Breast epithelium (tissue), 4 donors: ENCODE data around the gene PSME3. TPM values are rescaled to one million over a fixed set of nuclear protein-coding genes. Genes with fewer than 3 reads are reported as not detected.

Experiments
- DNase-seq, 2 donors: peaks; one replicate each; pipeline ENCODE4 v3.0.0-alpha.2; 2019; ENCODE audit warnings: low spot score in 2 of 2
- H3K27ac ChIP-seq, 2 donors: fragments of 200-600 bp; sonication (generic) in 1 of 2; one replicate each; pipeline ENCODE4 v1.5.1; 2016 to 2019; ENCODE audit warnings: mild to moderate bottlenecking in 1 of 2
- H3K27me3 ChIP-seq, 2 donors: fragments of 200-600 bp; sonication (generic) in 1 of 2; one replicate each; pipeline versions ENCODE4 v1.5.1 to v1.6.0; 2017 to 2019; ENCODE audit warnings: control low read depth in 1 of 2, mild to moderate bottlenecking in 1 of 2
- H3K36me3 ChIP-seq: fragments of 200-600 bp; one replicate; pipeline ENCODE4 v1.5.1; 2019
- H3K4me1 ChIP-seq, 2 donors: fragments of 200-600 bp; sonication (generic); one replicate each; pipeline ENCODE4 v1.5.1; 2016 to 2019; ENCODE audit warnings: control low read depth in 1 of 2
- H3K4me3 ChIP-seq, 3 donors: fragments of 200-600 bp; sonication (generic); 1 replicate in 2 of 3; 2 replicates in 1 of 3; pipeline ENCODE4 v1.5.1; 2016 to 2019; ENCODE audit warnings: mild to moderate bottlenecking in 3 of 3, moderate library complexity in 2 of 3
- H3K9me3 ChIP-seq, 2 donors: fragments of 200-600 bp; sonication (generic) in 1 of 2; one replicate each; pipeline ENCODE4 v1.5.1; 2016 to 2019; ENCODE audit warnings: control low read depth in 1 of 2
- CTCF ChIP-seq, 3 donors: fragments of 450-650 bp; IDR thresholded peaks; one replicate each; pipeline ENCODE4 v1.5.1; 2016 to 2017; ENCODE audit warnings: antibody characterized with exemption in 3 of 3, mild to moderate bottlenecking in 3 of 3, moderate library complexity in 3 of 3
- POLR2A ChIP-seq: fragments of 450-650 bp; IDR thresholded peaks from one replicate; pipeline ENCODE4 v1.6.1; 2016; ENCODE audit warnings: antibody characterized with exemption, mild to moderate bottlenecking, moderate library complexity
- POLR2AphosphoS5 ChIP-seq, 3 donors: sonication (generic); formaldehyde crosslinking; IDR thresholded peaks; one replicate each; pipeline ENCODE4 v1.6.1; 2017; ENCODE audit warnings: antibody characterized with exemption in 3 of 3
- intact Hi-C: fragments of 100-400 bp; cut with DNase I; formaldehyde crosslinking; loops from one replicate; pipeline ENCODE4 v1.15.1; 2023; ENCODE audit warnings: low total_unique reads
- total RNA-seq, 3 donors: library from RNA; depleted of rRNA; stranded (reverse); fragments of >200 nt; gene quantifications; one replicate each; pipeline ENCODE4 v1.1.0, GENCODE V29; 2016

The PSME3 gene
- total RNA-seq, 3 donors from 2014 or later = 59.3 to 74.7 (median 73.9) TPM

- Histone ChIP-seq H3K27ac (no peak overlapping the region), H3K4me1 (no peaks in the 10 kb centered on the region), H3K4me3 (no peak overlapping the region), H3K9me3 (no peaks in the 10 kb centered on the region), H3K36me3 (no peaks in the 10 kb centered on the region), H3K27me3 (no peaks in the 10 kb centered on the region)
- no peak for TF ChIP-seq CTCF (IDR thresholded peaks at IDR 0.05)
- no peak for TF ChIP-seq POLR2AphosphoS5 (IDR thresholded peaks at IDR 0.05)
- no peak for TF ChIP-seq POLR2A
- DNase-seq = no peak
- intact Hi-C loops = no loop called here
These were observed 58.4 kb downstream of the PSME3 start for GRCh38 chr17:42891539-42892152.

- no peak for DNase-seq
- Histone ChIP-seq H3K9me3 (no peaks in the 10 kb centered on the region), H3K4me3 (no peak overlapping the region), H3K4me1 (no peaks in the 10 kb centered on the region), H3K36me3 (no peaks in the 10 kb centered on the region), H3K27ac (no peak overlapping the region), H3K27me3 (no peaks in the 10 kb centered on the region)
- intact Hi-C loops = no loop called here
- TF ChIP-seq CTCF (IDR thresholded peaks at IDR 0.05) (no peak), POLR2A (no peak), POLR2AphosphoS5 (IDR thresholded peaks at IDR 0.05) (no peak)
These were observed 60.2 kb downstream of the PSME3 start for GRCh38 chr17:42893359-42893758.

Other genes with a start within 250 kb of the PSME3 start
- gene RETREG3, start 224.0 kb upstream of the PSME3 start, total RNA-seq = 10 to 100 TPM; 58.7 to 85.8 (median 62.4) TPM
- gene TUBG1, start 223.7 kb upstream of the PSME3 start, total RNA-seq = 10 to 100 TPM; 20.5 to 34.4 (median 22.8) TPM
- 10 to 100 TPM; 19.2 to 27.9 (median 26.1) TPM for gene TUBG2, start 174.1 kb upstream of the PSME3 start, total RNA-seq
- 10 to 100 TPM; 15.4 to 32.2 (median 24.6) TPM for gene PLEKHH3, start 156.4 kb upstream of the PSME3 start, total RNA-seq
- 1 to 10 TPM; 1.6 to 4.6 (median 1.9) TPM for gene CCR10, start 151.6 kb upstream of the PSME3 start, total RNA-seq
- gene CNTNAP1, start 150.9 kb upstream of the PSME3 start, total RNA-seq = 1 to 10 TPM; 1.8 to 4.9 (median 3.7) TPM
- 10 to 100 TPM; 50.8 to 91.1 (median 70.1) TPM for gene EZH1, start 88.4 kb upstream of the PSME3 start, total RNA-seq
- 100 to 1,000 TPM in 1 of 3 donors, 10 to 100 TPM in 2; 17.9 to 245 (median 29.5) TPM for gene RAMP2, start 72.2 kb upstream of the PSME3 start, total RNA-seq
- gene VPS25, start 59.9 kb upstream of the PSME3 start, total RNA-seq = 10 to 100 TPM; 53.4 to 70.4 (median 61.9) TPM
- gene WNK4, start 52.8 kb upstream of the PSME3 start, total RNA-seq = 1 to 10 TPM in 1 of 3 donors, under 1 TPM in 2; 0.16 to 4.1 (median 0.66) TPM
- gene COA3, start 34.7 kb upstream of the PSME3 start, total RNA-seq = 10 to 100 TPM; 52.6 to 74.1 (median 72.8) TPM
- gene CNTD1, start 34.5 kb upstream of the PSME3 start, total RNA-seq = under 1 TPM in 1 of 3 donors, not detected in 2; 0.59 TPM
- 100 to 1,000 TPM in 1 of 3 donors, 10 to 100 TPM in 2; 88.5 to 139 (median 89.0) TPM for gene BECN1, start 9.1 kb upstream of the PSME3 start, total RNA-seq
- 10 to 100 TPM in 1 of 3 donors, 1 to 10 TPM in 2; 1.8 to 11.8 (median 2.3) TPM for gene AOC2, start 11.2 kb downstream of the PSME3 start, total RNA-seq
- 100 to 1,000 TPM in 1 of 3 donors, 10 to 100 TPM in 2; 16.2 to 247 (median 25.6) TPM for gene AOC3, start 17.8 kb downstream of the PSME3 start, total RNA-seq
- gene G6PC1, start 67.4 kb downstream of the PSME3 start, total RNA-seq = not detected
- 10 to 100 TPM; 25.3 to 34.7 (median 26.5) TPM for gene AARSD1, start 131.1 kb downstream of the PSME3 start, total RNA-seq
- under 1 TPM in 2 of 3 donors, not detected in 1; 0.44 to 0.66 TPM for gene PTGES3L, start 146.7 kb downstream of the PSME3 start, total RNA-seq
- gene RUNDC1, start 147.2 kb downstream of the PSME3 start, total RNA-seq = 10 to 100 TPM in 2 of 3 donors, 1 to 10 TPM in 1; 8.6 to 25.8 (median 22.3) TPM
- 1,000 to 10,000 TPM; 1,150 to 3,519 (median 1,958) TPM for gene RPL27, start 165.0 kb downstream of the PSME3 start, total RNA-seq
- 10 to 100 TPM; 16.2 to 42.3 (median 31.0) TPM for gene IFI35, start 173.4 kb downstream of the PSME3 start, total RNA-seq
- 100 to 1,000 TPM; 125 to 402 (median 173) TPM for gene VAT1, start 189.0 kb downstream of the PSME3 start, total RNA-seq
- gene RND2, start 191.8 kb downstream of the PSME3 start, total RNA-seq = 1 to 10 TPM in 2 of 3 donors, under 1 TPM in 1; 0.16 to 2.0 (median 1.3) TPM